GM12801 (cell line): ENCODE measurements around the gene COL4A2.

Source experiments
- CTCF ChIP-seq: IDR thresholded peaks from one replicate; pipeline ENCODE4 v1.5.1; 2011; ENCODE audit warnings: control low read depth; ENCODE audit not compliant: insufficient read length; ENCODE audit errors: extremely low read depth

COL4A2 gene

GRCh38 chr13:110352735-110353134, 45.7 kb downstream of the COL4A2 start:
- no peak for TF ChIP-seq CTCF

GRCh38 chr13:110353339-110353977, 46.4 kb downstream of the COL4A2 start:
- no peak for TF ChIP-seq CTCF

GRCh38 chr13:110354123-110354627, 47.1 kb downstream of the COL4A2 start:
- TF ChIP-seq CTCF = no peak

- no peak for TF ChIP-seq CTCF
Observed at GRCh38 chr13:110354715-110355473, 47.8 kb downstream of the COL4A2 start.

GRCh38 chr13:110356362-110356761, 49.3 kb downstream of the COL4A2 start:
- TF ChIP-seq CTCF = no peak

- no peak for TF ChIP-seq CTCF
Observed at GRCh38 chr13:110358381-110358780, 51.3 kb downstream of the COL4A2 start.

GRCh38 chr13:110359840-110360301, 52.8 kb downstream of the COL4A2 start:
- TF ChIP-seq CTCF = no peak
